SW480 (cell line): ENCODE results near the gene ANXA5.
"Not testable (repeated sequence)": the region's sequence is repeated elsewhere in the genome, so short reads cannot be mapped to it uniquely, and the experiment has no call there.

Experiments
- DNase-seq: peaks from one replicate; pipeline ENCODE4 v3.0.0-alpha.2; 2016; ENCODE audit warnings: low spot score

ANXA5 gene

GRCh38 chr4:121696581-121697461, at the start of gene ANXA5:
TSS of gene ANXA5 (minus strand) at chr4:121696980. CDS start at chr4:121696589, 391 bp downstream.
- peak; percentile 76 for DNase-seq

- no peak for DNase-seq
Measured at GRCh38 chr4:121742794-121743193, 46.0 kb upstream of the ANXA5 start.

DNA sequence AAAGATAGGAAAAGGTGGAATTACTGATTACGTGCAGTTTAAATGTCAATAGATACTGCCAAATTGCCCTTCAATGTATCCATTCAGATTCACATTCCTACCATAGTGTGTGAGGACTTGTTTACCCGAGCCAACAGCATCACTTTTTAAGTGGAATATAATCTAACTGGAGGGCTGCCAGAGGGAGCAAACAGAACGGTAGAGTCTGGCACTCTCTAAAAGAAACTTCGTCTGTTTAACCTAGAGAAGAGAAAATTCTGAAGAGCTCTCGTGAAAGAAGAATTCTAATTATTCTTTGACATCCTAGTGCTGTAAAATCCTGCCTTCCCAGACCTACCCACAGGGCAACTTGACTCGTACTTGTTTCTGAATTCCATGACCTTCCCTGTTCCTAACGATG, 45.0 kb upstream of the ANXA5 start:
- DNase-seq, result no peak

DNA sequence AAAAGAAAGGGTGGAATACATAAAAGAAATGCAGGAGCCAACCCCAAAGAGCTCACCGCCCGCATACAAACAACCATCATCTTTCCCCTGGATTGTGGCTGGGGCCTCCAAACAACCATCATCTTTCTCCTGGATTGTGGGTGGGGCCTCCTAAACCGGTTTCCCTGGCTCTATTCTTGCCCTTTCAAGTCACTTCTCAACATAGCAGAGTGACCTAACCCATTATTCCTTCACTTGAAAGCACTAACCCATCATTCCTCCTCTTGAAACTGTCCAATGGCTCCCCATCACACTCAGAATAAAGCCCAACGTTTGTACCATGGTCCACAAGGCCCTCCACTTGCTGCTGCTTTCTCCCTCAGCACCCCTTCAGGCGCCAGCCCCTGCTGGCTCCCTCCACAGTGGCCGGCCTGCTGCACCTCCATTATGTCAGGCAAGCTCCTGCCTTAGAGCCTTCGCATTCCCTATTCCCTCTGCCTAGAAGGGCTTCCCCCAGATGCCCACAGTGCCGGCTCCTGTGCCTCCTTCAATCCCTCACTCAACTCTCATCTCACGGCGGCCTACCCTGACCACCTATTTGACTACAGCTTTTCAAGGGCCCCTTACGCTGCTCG, 44.1 kb upstream of the ANXA5 start:
- DNase-seq, result no peak

- DNase-seq, result no peak
Measured at GRCh38 chr4:121739575-121739974, 42.8 kb upstream of the ANXA5 start.

DNA sequence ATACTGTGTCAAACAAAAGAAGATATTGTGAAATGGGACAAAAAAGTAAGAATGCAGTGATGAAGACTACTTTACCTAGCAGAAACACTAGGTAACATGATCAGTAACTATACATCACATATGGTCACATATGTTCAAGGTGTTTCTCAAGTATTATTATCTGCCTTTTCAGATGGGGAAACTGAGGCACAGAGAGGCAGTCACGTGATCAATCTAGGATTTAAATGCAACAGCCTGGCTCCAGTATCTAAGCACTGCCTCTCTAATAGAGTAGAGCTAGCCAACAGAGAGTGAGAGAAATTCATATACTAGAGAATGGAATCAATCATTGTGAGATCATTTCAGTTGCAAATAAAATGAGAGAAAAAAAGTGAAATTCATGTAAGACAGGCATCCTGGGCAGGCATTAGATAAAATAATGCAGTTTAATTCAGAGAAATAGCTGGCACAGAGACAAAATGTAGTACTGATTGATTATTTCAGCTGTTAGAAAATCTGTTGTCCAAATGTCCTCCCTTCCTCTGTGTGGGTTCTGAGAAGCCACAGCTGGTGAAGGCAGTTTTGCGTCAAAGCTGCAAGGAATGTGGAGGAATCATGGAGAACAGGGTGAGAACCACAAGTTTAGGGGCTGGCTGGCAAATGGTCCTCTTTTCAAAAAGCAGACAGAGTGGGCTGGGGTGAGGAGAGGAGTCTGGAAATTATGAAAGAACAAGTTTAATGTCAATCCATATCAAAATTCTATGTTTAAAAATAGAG, 42.2 kb upstream of the ANXA5 start:
- DNase-seq, result no peak

- no peak for DNase-seq
Measured at GRCh38 chr4:121737846-121738554, 41.2 kb upstream of the ANXA5 start.

DNA sequence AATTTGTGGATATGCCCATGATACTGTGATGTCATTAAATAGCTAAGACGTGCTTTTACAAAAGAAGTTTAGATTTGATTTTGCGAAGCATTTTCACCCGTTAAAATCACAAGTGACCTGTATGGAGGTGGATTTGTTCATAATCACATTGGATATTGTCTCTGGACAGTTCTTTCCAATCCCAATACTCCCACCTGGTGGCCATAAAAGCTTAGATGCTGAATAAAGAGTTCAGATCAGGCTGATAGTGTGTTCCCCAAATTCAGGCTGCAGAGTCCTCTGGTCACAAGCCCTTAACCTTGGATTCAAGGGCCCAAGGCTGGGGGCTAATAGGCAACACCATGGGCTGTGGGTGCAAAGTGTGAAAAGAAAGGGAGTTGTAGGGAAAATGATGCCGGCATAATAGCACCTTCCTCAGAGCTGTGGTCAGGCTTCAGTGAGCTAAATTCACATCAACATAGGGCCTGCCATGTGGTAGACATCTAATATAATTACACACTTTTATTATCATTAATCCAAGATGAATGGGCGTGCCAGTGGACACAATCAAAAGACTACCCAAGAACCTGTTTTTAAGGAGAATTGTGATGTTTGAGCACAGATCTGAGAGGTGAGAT, 40.1 kb upstream of the ANXA5 start:
- peak; percentile 47 for DNase-seq

- no peak for DNase-seq
Measured at GRCh38 chr4:121734571-121734970, 37.8 kb upstream of the ANXA5 start.

DNA sequence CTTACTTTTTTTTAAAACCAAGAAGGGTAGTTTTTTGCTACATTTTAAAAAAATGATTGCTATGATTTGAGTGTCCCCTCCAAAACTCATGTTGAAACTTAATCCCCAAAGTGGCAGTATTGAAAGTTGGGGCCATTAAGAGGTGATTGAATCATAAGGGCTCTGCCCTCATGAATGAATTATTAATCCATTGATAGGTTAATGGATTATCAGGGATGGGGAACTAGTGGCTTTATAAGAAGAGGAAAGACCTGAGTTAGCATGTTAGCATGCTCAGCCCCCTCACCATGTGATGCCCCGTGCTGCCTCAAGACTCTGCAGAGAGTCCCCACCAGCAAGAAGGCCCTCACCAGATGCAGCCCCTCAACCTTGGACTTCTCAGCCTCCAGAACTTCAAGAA, 37.2 kb upstream of the ANXA5 start:
- DNase-seq, result no peak

DNA sequence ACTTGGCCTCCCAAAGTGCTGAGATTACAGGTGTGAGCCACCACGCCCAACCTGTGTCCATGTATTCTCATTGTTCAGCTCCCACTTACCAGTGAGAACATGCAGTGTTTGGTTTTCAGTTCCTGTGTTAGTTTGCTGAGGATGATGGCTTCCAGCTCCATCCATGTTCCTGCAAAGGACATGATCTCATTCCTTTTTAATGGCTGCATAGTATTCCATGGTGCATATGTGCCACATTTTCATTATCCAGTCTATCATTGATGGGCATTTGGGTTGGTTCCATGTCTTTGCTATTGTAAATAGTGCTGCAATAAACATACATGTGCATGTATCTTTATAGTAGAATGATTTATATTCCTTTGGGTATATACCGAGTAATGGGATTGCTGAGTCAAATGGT, 33.0 kb upstream of the ANXA5 start:
- DNase-seq, result not testable (repeated sequence)

DNA sequence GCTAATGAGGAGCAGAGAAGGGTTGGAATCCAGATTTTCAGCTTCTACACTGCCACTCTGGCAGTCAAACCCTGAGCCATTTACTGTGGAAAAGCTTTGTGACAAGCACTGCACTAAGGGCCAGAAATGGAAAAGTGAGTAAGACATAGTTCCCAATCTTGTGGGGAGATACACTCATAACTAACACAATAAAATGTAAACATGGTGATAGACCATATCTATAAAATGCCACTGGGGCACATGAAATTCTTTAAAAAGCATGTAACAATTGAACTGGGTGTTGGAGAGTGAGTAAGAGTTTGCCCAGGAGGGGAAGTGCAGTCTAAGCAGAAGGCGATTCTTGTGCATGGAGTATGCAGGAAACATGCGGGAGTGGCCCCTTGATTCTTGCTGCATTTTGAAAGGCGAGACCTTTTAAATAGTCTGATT, 32.0 kb upstream of the ANXA5 start:
- DNase-seq, result no peak

GRCh38 chr4:121728066-121728465, 31.3 kb upstream of the ANXA5 start:
- no peak for DNase-seq

DNA sequence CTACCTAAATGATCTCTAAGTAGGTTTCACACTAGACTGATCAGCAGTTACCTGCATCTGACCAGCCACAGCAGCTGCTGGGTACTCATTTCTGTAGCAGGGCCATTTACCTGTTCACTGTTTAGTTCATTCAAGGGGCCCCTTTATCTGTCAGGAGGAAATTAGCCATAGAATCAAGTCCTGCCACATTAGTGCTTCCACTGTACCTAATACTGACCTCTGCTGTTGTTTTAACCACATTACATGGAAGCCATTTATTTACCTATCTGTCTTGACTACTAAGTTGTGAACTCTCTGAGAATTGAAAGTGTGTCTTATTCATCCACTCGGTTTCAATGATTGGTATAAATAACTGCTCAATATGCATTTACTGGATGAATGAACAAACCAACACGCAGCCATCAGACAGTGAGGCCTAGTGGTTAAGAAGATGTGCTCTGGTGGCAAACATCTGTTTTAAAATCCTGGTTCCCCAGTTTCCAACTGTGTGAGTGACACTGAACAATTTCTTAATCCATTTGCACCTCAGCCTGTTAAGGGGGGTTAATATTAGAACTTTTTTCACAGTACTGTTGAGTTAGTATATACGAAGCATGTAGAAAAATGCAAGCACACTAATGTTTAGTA, 30.0 kb upstream of the ANXA5 start:
- DNase-seq, result peak; percentile 71

DNA sequence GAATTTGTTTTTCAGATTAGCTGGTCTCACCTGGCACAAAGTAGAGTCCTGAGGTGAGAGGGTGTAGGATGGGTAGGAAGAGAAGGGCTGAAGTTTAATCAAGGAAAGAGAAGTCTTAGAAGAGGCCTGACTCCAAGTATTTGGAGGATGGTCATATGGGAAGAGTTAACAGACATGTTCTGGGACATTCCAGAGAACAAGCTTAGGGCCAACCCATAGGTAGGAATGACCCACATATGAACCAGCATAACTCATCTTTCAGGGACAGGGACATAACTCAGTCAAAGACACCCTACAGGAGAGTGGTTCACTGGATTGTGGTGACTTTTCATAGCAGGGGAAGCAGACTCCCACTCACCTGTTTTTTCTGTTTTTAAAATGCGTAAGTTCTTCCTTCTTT, 27.9 kb upstream of the ANXA5 start:
- no peak for DNase-seq

- no peak for DNase-seq
Measured at GRCh38 chr4:121721700-121722099, 24.9 kb upstream of the ANXA5 start.

GRCh38 chr4:121720109-121720508, 23.3 kb upstream of the ANXA5 start:
- peak; percentile 27 for DNase-seq

DNA sequence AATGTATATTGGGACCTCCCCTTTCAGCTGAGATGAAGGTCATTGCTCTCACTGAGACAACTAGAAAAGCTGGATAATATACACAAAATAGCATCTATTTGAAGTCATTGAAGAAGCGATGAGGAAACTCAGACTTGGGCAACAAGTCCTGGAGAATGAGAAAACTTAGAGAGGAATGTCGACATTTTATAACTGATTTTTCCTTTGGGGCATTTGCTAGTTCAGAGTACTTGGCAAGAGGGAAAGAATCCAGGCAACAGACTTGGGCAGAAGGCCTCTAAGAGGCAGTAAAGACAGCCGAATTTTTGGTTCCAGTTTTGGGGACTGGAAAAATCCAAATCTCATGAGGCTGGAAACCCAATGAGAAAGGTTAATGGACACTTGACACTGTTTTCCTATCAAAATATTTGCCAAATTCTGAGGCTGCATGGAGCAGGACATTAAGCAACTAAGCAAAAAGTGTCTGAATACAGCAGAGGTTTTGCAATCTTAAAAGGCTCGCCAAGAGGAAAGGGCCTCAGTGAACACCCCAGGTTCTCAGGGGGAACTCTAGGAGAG, 21.0 kb upstream of the ANXA5 start:
- no peak for DNase-seq

GRCh38 chr4:121714548-121714947, 17.8 kb upstream of the ANXA5 start:
- DNase-seq, result no peak

- DNase-seq, result no peak
Measured at GRCh38 chr4:121712783-121713182, 16.0 kb upstream of the ANXA5 start.
